Tibial nerve (tissue), 4 donors: ENCODE data around the gene VARS2.

Source experiments
- CTCF ChIP-seq, 5 experiments: fragments of 200-600 bp in 3 of 5; fragments of 450-650 bp in 2 of 5; sonication (generic) in 3 of 5; IDR thresholded peaks; one replicate each; pipeline ENCODE4 v1.5.1; 2016 to 2019; ENCODE audit warnings: antibody characterized with exemption in 5 of 5, mild to moderate bottlenecking in 3 of 5, moderate library complexity in 2 of 5
- EP300 ChIP-seq, 2 donors: sonication (generic); formaldehyde crosslinking; IDR thresholded peaks; one replicate each; pipeline ENCODE4 v1.6.1; 2017; ENCODE audit warnings: antibody characterized with exemption in 2 of 2, mild to moderate bottlenecking in 1 of 2
- POLR2A ChIP-seq, 2 donors: fragments of 450-650 bp; IDR thresholded peaks; one replicate each; pipeline ENCODE4 v1.6.1; 2017; ENCODE audit warnings: antibody characterized with exemption in 2 of 2, mild to moderate bottlenecking in 2 of 2, moderate library complexity in 2 of 2

GRCh38 chr6:30922447-30922852, 8.4 kb downstream of the VARS2 start:
- no peak for TF ChIP-seq CTCF (IDR thresholded peaks at IDR 0.05)
- TF ChIP-seq EP300 (IDR thresholded peaks at IDR 0.05) = no peak
- no peak for TF ChIP-seq POLR2A (IDR thresholded peaks at IDR 0.05)
